ENCODE measurements around the gene SLC43A3. TPM values are rescaled to one million over a fixed set of nuclear protein-coding genes. Genes with fewer than 3 reads are reported as not detected.

Gene SLC43A3
- total RNA-seq, 1 experiment from 2014 or later: 21.4 TPM

GRCh38 chr11:57462597-57462996, 35.7 kb upstream of the SLC43A3 start:
- H3K23me2 ChIP-seq (ENCODE audit: insufficient read length, low read depth, low read length, poor library complexity, severe bottlenecking): peaks cover 27% of the 10 kb centered on the region
- no peak overlapping the region for H3T11ph ChIP-seq (ENCODE audit: low read length)
- no peak overlapping the region for H4K91ac ChIP-seq (ENCODE audit: insufficient read length, low read depth, low read length)
- H2AFZ ChIP-seq (ENCODE audit: low read length): no peak overlapping the region
- H3K18ac ChIP-seq (ENCODE audit: insufficient read length, low read depth, low read length): no peak overlapping the region
- no peak overlapping the region for H3K23ac ChIP-seq (ENCODE audit: insufficient read length, low read depth, low read length)
- no peak overlapping the region for H3K27ac Mint-ChIP-seq
- H3K56ac ChIP-seq (ENCODE audit: insufficient read length, low read depth, low read length): no peak overlapping the region
- no peak overlapping the region for H2BK120ac ChIP-seq (ENCODE audit: low read depth, low read length, poor library complexity, severe bottlenecking)
- no peak overlapping the region for H2AK5ac ChIP-seq (ENCODE audit: insufficient read length, low read length)
- WGBS (ENCODE audit: extremely low coverage, insufficient read length, low lambda C conversion rate): no CpG with 5 or more reads among the region's 3 CpGs
- H3K36me3 Mint-ChIP-seq (ENCODE audit: insufficient read depth in 1 of 3, low read depth in 3 of 3): peaks cover 0 to 5% (median 0%) of the 10 kb centered on the region in 3 experiments; a peak in 1 of 7 replicates
- no peak overlapping the region for H2BK12ac ChIP-seq (ENCODE audit: insufficient read length, low read depth, low read length)
- H3K27ac ChIP-seq (ENCODE audit: insufficient read length, low read depth, low read length): no peak overlapping the region
- H3K4me2 ChIP-seq (ENCODE audit: insufficient read depth, insufficient read length, low read length): no peak overlapping the region
- H3K27me3 ChIP-seq (ENCODE audit: insufficient read depth, low read length): peaks cover 10% of the 10 kb centered on the region; the same call in 1 of the 2 replicates
- no peak overlapping the region for H4K5ac ChIP-seq (ENCODE audit: insufficient read length, low read depth, low read length)
- no peak overlapping the region for H2BK5ac ChIP-seq (ENCODE audit: insufficient read length, low read length)
- DNase-seq: no peak
- peaks cover 69% of the 10 kb centered on the region for H3K27me3 Mint-ChIP-seq (ENCODE audit: low read depth)
- no peak overlapping the region for H3K4ac ChIP-seq (ENCODE audit: low read depth, low read length)
- no peak overlapping the region for H4K8ac ChIP-seq (replicated peaks; ENCODE audit: insufficient read length, low read depth, low read length)
- no peak overlapping the region for H3K9ac ChIP-seq (ENCODE audit: extremely low read depth, insufficient read length, low read length)
- peaks cover 34 to 58% of the 10 kb centered on the region in 2 experiments for H3K4me1 Mint-ChIP-seq
- H3K79me1 ChIP-seq (ENCODE audit: insufficient read depth, low read depth, low read length, poor library complexity, severe bottlenecking): no peaks in the 10 kb centered on the region
- no peak overlapping the region for H2BK20ac ChIP-seq (ENCODE audit: low read depth, low read length, poor library complexity, severe bottlenecking)
- no peaks in the 10 kb centered on the region for H3K9me3 Mint-ChIP-seq
- H3K79me2 ChIP-seq (ENCODE audit: insufficient read depth, low read length): no peaks in the 10 kb centered on the region
- peak overlapping the region in 1 of 2 experiments; percentile 90; a peak in 4 of 5 replicates for H3K4me3 Mint-ChIP-seq
- peaks cover 12% of the 10 kb centered on the region; the same call in 1 of the 2 replicates for H3K4me1 ChIP-seq (ENCODE audit: insufficient read depth, low read length)
- H3K14ac ChIP-seq (ENCODE audit: insufficient read depth, low read length): no peak overlapping the region
- no peak overlapping the region for H2BK15ac ChIP-seq (ENCODE audit: low read depth, low read length)
- H3K9me3 ChIP-seq (ENCODE audit: control insufficient read depth, low read depth, low read length): no peaks in the 10 kb centered on the region
- H4K20me1 ChIP-seq (ENCODE audit: control insufficient read depth, insufficient read depth, insufficient read length): no peaks in the 10 kb centered on the region
- TF ChIP-seq CTCF (conservative IDR thresholded peaks at IDR 0.05): no peak

Data from H9 (cell line).